H9 (cell line): ENCODE data around the gene EPHA3. TPM values are rescaled to one million over a fixed set of nuclear protein-coding genes. Genes with fewer than 3 reads are reported as not detected.

Experiments
- DNase-seq: peaks from one replicate; pipeline ENCODE4 v3.0.0-alpha.2; 2017
- H2AFZ ChIP-seq: one replicate; pipeline ENCODE4 v1.6.1; 2013; ENCODE audit warnings: mild to moderate bottlenecking, low read length, control low read depth, moderate library complexity
- H2AK5ac ChIP-seq: 2 replicates; pipeline ENCODE4 v1.6.1; 2013; ENCODE audit warnings: low read length, control low read depth, mixed read lengths; ENCODE audit not compliant: insufficient read length
- H2BK120ac ChIP-seq: one replicate; pipeline ENCODE4 v1.6.1; 2013; ENCODE audit warnings: low read depth, mild to moderate bottlenecking, low read length, control low read depth, inconsistent platforms; ENCODE audit not compliant: poor library complexity, severe bottlenecking
- H2BK12ac ChIP-seq: 2 replicates; pipeline ENCODE4 v1.6.1; 2013; ENCODE audit warnings: low read length, control low read depth, mixed read lengths, low read depth; ENCODE audit not compliant: insufficient read length
- H2BK15ac ChIP-seq: 2 replicates; pipeline ENCODE4 v1.6.1; 2013; ENCODE audit warnings: low read depth, low read length, control low read depth
- H2BK20ac ChIP-seq: one replicate; pipeline ENCODE4 v1.6.1; 2013; ENCODE audit warnings: low read depth, mild to moderate bottlenecking, low read length, control low read depth, inconsistent platforms; ENCODE audit not compliant: poor library complexity, severe bottlenecking
- H2BK5ac ChIP-seq: 2 replicates; pipeline ENCODE4 v1.6.1; 2013; ENCODE audit warnings: low read length, control low read depth, mixed read lengths; ENCODE audit not compliant: insufficient read length
- H3K14ac ChIP-seq: 2 replicates; pipeline ENCODE4 v1.6.1; 2013; ENCODE audit warnings: low read length, control low read depth; ENCODE audit not compliant: insufficient read depth
- H3K18ac ChIP-seq: 2 replicates; pipeline ENCODE4 v1.6.1; 2013; ENCODE audit warnings: low read depth, mild to moderate bottlenecking, mixed read lengths, low read length, control low read depth; ENCODE audit not compliant: insufficient read length
- H3K23ac ChIP-seq: 2 replicates; pipeline ENCODE4 v1.6.1; 2013; ENCODE audit warnings: low read length, control low read depth, mixed read lengths, low read depth; ENCODE audit not compliant: insufficient read length
- H3K23me2 ChIP-seq: 2 replicates; pipeline ENCODE4 v1.6.1; 2013; ENCODE audit warnings: low read depth, mild to moderate bottlenecking, mixed read lengths, low read length, control low read depth; ENCODE audit not compliant: insufficient read length, poor library complexity, severe bottlenecking
- H3K27ac ChIP-seq: 2 replicates; pipeline ENCODE4 v1.5.1; 2013; ENCODE audit warnings: low read length, control low read depth, mixed read lengths, low read depth; ENCODE audit not compliant: insufficient read length
- H3K27me3 ChIP-seq: 2 replicates; pipeline ENCODE4 v1.6.1; 2013; ENCODE audit warnings: low read length, control low read depth, inconsistent platforms; ENCODE audit not compliant: insufficient read depth
- H3K4ac ChIP-seq: 2 replicates; pipeline ENCODE4 v1.6.1; 2013; ENCODE audit warnings: low read depth, mild to moderate bottlenecking, control low read depth, inconsistent platforms, low read length, moderate library complexity
- H3K4me1 ChIP-seq: 2 replicates; pipeline ENCODE4 v1.6.1; 2013; ENCODE audit warnings: low read length, control low read depth, inconsistent platforms; ENCODE audit not compliant: insufficient read depth
- H3K4me2 ChIP-seq: 2 replicates; pipeline ENCODE4 v1.6.1; 2013; ENCODE audit warnings: low read length, control low read depth, mixed read lengths; ENCODE audit not compliant: insufficient read length, insufficient read depth
- H3K56ac ChIP-seq: 2 replicates; pipeline ENCODE4 v1.6.1; 2013; ENCODE audit warnings: low read depth, mild to moderate bottlenecking, mixed read lengths, low read length, control low read depth; ENCODE audit not compliant: insufficient read length
- H3K79me1 ChIP-seq: 2 replicates; pipeline ENCODE4 v1.6.1; 2013; ENCODE audit warnings: low read depth, mild to moderate bottlenecking, moderate library complexity, low read length, control low read depth, inconsistent platforms; ENCODE audit not compliant: insufficient read depth, poor library complexity, severe bottlenecking
- H3K79me2 ChIP-seq: 2 replicates; pipeline ENCODE4 v1.6.1; 2013; ENCODE audit warnings: low read length, control low read depth, inconsistent platforms; ENCODE audit not compliant: insufficient read depth
- H3K9ac ChIP-seq: 2 replicates; pipeline ENCODE4 v1.6.1; 2013; ENCODE audit warnings: low read length, control low read depth, mixed read lengths; ENCODE audit not compliant: insufficient read length; ENCODE audit errors: extremely low read depth
- H3K9me3 ChIP-seq: one replicate; pipeline ENCODE4 v1.6.1; 2013; ENCODE audit warnings: low read depth, low read length, inconsistent platforms; ENCODE audit not compliant: control insufficient read depth
- H3T11ph ChIP-seq: one replicate; pipeline ENCODE4 v1.6.1; 2013; ENCODE audit warnings: mild to moderate bottlenecking, low read length, control low read depth, inconsistent platforms
- H4K20me1 ChIP-seq: one replicate; pipeline ENCODE4 v1.6.1; 2013; ENCODE audit not compliant: control insufficient read depth, insufficient read length, insufficient read depth
- H4K5ac ChIP-seq: 2 replicates; pipeline ENCODE4 v1.6.1; 2013; ENCODE audit warnings: low read depth, mild to moderate bottlenecking, mixed read lengths, low read length, control low read depth; ENCODE audit not compliant: insufficient read length
- H4K8ac ChIP-seq: replicated peaks from 2 replicates; pipeline ENCODE4 v1.6.1; 2013; ENCODE audit warnings: low read length, control low read depth, mixed read lengths, low read depth; ENCODE audit not compliant: insufficient read length
- H4K91ac ChIP-seq: 2 replicates; pipeline ENCODE4 v1.6.1; 2013; ENCODE audit warnings: low read depth, mild to moderate bottlenecking, moderate library complexity, mixed read lengths, low read length, control low read depth; ENCODE audit not compliant: insufficient read length
- H3K27ac Mint-ChIP-seq, 3 experiments: 2 replicates in 2 of 3; 3 replicates in 1 of 3; pipeline ENCODE4 v1.8.0; 2020 to 2021; ENCODE audit warnings: mixed read lengths in 3 of 3, mild to moderate bottlenecking in 1 of 3, moderate library complexity in 1 of 3
- H3K27me3 Mint-ChIP-seq: 2 replicates; pipeline ENCODE4 v1.8.0; 2021; ENCODE audit warnings: low read depth, mild to moderate bottlenecking, moderate library complexity, mixed read lengths
- H3K36me3 Mint-ChIP-seq, 3 experiments: 2 replicates in 2 of 3; 3 replicates in 1 of 3; pipeline ENCODE4 v1.8.0; 2020 to 2021; ENCODE audit warnings: low read depth in 3 of 3, mixed read lengths in 3 of 3; ENCODE audit not compliant: insufficient read depth in 1 of 3
- H3K4me1 Mint-ChIP-seq, 2 experiments: 2 replicates each; pipeline ENCODE4 v1.8.0; 2020; ENCODE audit warnings: mixed read lengths in 2 of 2
- H3K4me3 Mint-ChIP-seq, 2 experiments: 2 replicates in 1 of 2; 3 replicates in 1 of 2; pipeline ENCODE4 v1.8.0; 2020 to 2021; ENCODE audit warnings: mild to moderate bottlenecking in 2 of 2, mixed read lengths in 2 of 2, moderate library complexity in 1 of 2
- H3K9me3 Mint-ChIP-seq, 2 experiments: 2 replicates in 1 of 2; 3 replicates in 1 of 2; pipeline ENCODE4 v1.8.0; 2020; ENCODE audit warnings: mild to moderate bottlenecking in 2 of 2, mixed read lengths in 2 of 2, moderate library complexity in 1 of 2
- CTCF ChIP-seq: fragments of 200-600 bp; sonication (generic); conservative IDR thresholded peaks from 3 replicates; pipeline ENCODE4 v1.8.0; 2021; ENCODE audit warnings: antibody characterized with exemption, mild to moderate bottlenecking
- WGBS: extraction: QIAGEN DNeasy Blood & Tissue Kit; methylation state at CpG from one replicate; pipeline ENCODE4 v1.1.7; 2013; ENCODE audit warnings: missing lambda C conversion rate, low lambda C conversion rate, mixed read lengths; ENCODE audit not compliant: insufficient read length; ENCODE audit errors: extremely low coverage; 5-methylcytosine and 5-hydroxymethylcytosine counted together
- total RNA-seq: library from RNA; stranded (reverse); gene quantifications from 2 replicates; pipeline ENCODE4 v1.2.1, GENCODE V29; 2021

EPHA3 gene
- total RNA-seq, 1 experiment from 2014 or later: 0.66 TPM

- peak overlapping the region; percentile 77 for H3K4me2 ChIP-seq
- WGBS: no CpG with 5 or more reads among the region's 42 CpGs
- H2BK20ac ChIP-seq: no peak overlapping the region
- peak; percentile 94 for TF ChIP-seq CTCF
- peaks cover 7% of the 10 kb centered on the region for H3K23me2 ChIP-seq
- H2AFZ ChIP-seq: no peak overlapping the region
- H3K23ac ChIP-seq: no peak overlapping the region
- H4K20me1 ChIP-seq: no peaks in the 10 kb centered on the region
- H2BK12ac ChIP-seq: no peak overlapping the region
- no peak overlapping the region for H3K4ac ChIP-seq
- H3K9ac ChIP-seq: no peak overlapping the region
- Mint-ChIP-seq H3K4me1 (peaks cover 25 to 28% of the 10 kb centered on the region in 2 experiments), H3K27me3 (peaks cover 24% of the 10 kb centered on the region), H3K4me3 (peak overlapping the region; percentile 80 to 84), H3K9me3 (no peaks in the 10 kb centered on the region; a peak in 1 of 5 replicates), H3K27ac (peak overlapping the region in 1 of 3 experiments; percentile 77; a peak in 1 of 7 replicates), H3K36me3 (no peaks in the 10 kb centered on the region)
- H4K8ac ChIP-seq: no peak overlapping the region
- no peak overlapping the region for H2BK15ac ChIP-seq
- peak; percentile 92 for DNase-seq
- H3K56ac ChIP-seq: no peak overlapping the region
- no peaks in the 10 kb centered on the region for H3K9me3 ChIP-seq
- no peak overlapping the region for H2AK5ac ChIP-seq
- H3K18ac ChIP-seq: no peak overlapping the region
- 0 out of 2 replicates have a peak, but pooled peaks cover 4% of the 10 kb centered on the region for H3K4me1 ChIP-seq
- no peak overlapping the region for H2BK5ac ChIP-seq
- H3K27me3 ChIP-seq: peaks cover 4% of the 10 kb centered on the region; the same call in 1 of the 2 replicates
- no peak overlapping the region for H4K91ac ChIP-seq
- no peak overlapping the region for H2BK120ac ChIP-seq
- no peak overlapping the region for H3K27ac ChIP-seq
- H3K79me1 ChIP-seq: no peaks in the 10 kb centered on the region
- H3T11ph ChIP-seq: no peak overlapping the region
- no peak overlapping the region for H4K5ac ChIP-seq
- H3K14ac ChIP-seq: no peak overlapping the region
- no peaks in the 10 kb centered on the region for H3K79me2 ChIP-seq
These were observed 6.7 kb downstream of the EPHA3 start for GRCh38 chr3:89113893-89114840.
